NT2/D1 (cell line): Measurements from ENCODE around the gene CYTH3.

Experiments used
- SUZ12 ChIP-seq: IDR thresholded peaks from 2 replicates; pipeline ENCODE4 v1.6.1; 2011; ENCODE audit not compliant: insufficient read length, insufficient read depth; ENCODE audit errors: extremely low read depth
- YY1 ChIP-seq: IDR thresholded peaks from 2 replicates; pipeline ENCODE4 v1.6.1; 2011; ENCODE audit not compliant: insufficient read length, insufficient read depth
- ZNF274 ChIP-seq: IDR thresholded peaks from 2 replicates; pipeline ENCODE4 v1.6.1; 2011; ENCODE audit warnings: mild to moderate bottlenecking, low read depth, low read length

DNA sequence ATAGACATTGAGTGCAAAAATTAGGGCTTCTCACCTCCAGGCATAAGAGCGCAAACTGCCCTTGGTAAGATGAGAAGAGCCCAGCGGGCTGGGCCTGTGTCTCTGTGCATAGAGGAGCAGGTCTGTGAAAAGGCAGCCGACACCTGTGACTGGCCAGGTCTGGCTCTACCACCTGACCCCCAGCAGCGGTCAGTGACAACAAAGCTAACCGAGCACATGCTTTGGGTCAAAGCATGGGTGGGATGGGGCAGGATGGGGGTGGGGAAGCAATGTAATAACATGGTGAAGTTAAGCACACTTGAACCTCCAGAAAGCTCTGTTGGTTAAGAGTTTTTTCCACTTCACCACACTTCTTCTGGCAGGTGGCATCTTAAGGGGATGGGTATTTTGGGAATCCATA lies 29.3 kb downstream of the CYTH3 start:
- TF ChIP-seq SUZ12 (no peak), YY1 (no peak), ZNF274 (no peak)
